ENCODE results near the gene FNDC10.

FNDC10 gene

GRCh38 chr1:1564268-1564667, 35.7 kb downstream of the FNDC10 start:
- H2AFZ ChIP-seq (ENCODE audit: low read depth, low read length, severe bottlenecking) = no peak overlapping the region
- no peaks in the 10 kb centered on the region for H3K9me3 ChIP-seq (ENCODE audit: insufficient read depth, low read length)
- H3K9me2 ChIP-seq (replicated peaks; ENCODE audit: insufficient read depth, low read length) = no peaks in the 10 kb centered on the region
- no peak overlapping the region for H3K4me2 ChIP-seq (ENCODE audit: low read depth, low read length, poor library complexity, severe bottlenecking)
- peaks cover 15% of the 10 kb centered on the region; the same call in 1 of the 2 replicates for H4K20me1 ChIP-seq (ENCODE audit: low read depth, low read length)
- no peak overlapping the region for H3K9ac ChIP-seq (ENCODE audit: low read length)
- H3K79me2 ChIP-seq (ENCODE audit: insufficient read depth, low read length) = peaks cover 49% of the 10 kb centered on the region
- TF ChIP-seq CTCF (IDR thresholded peaks at IDR 0.05; ENCODE audit: insufficient read depth, low read length, poor library complexity, severe bottlenecking) (no peak), EZH2phosphoT487 (conservative IDR thresholded peaks at IDR 0.05; ENCODE audit: low read length) (no peak)
- H3K36me3 ChIP-seq (ENCODE audit: low read length) = no peaks in the 10 kb centered on the region; the same call in 1 of the 2 replicates
- H3K27ac ChIP-seq (ENCODE audit: low read depth, low read length) = no peak overlapping the region
- H3F3A ChIP-seq (ENCODE audit: insufficient read depth) = no peaks in the 10 kb centered on the region
- no peak overlapping the region for H3K4me3 ChIP-seq (ENCODE audit: insufficient read depth, low read length, poor library complexity, severe bottlenecking)
- H3K27me3 ChIP-seq (ENCODE audit: low read length) = no peaks in the 10 kb centered on the region

GRCh38 chr1:1563688-1564087, 36.2 kb downstream of the FNDC10 start:
- H3K9ac ChIP-seq (ENCODE audit: low read length) = no peak overlapping the region
- peaks cover 13% of the 10 kb centered on the region; the same call in 1 of the 2 replicates for H4K20me1 ChIP-seq (ENCODE audit: low read depth, low read length)
- H3K4me2 ChIP-seq (ENCODE audit: low read depth, low read length, poor library complexity, severe bottlenecking) = no peak overlapping the region
- H3K27me3 ChIP-seq (ENCODE audit: low read length) = no peaks in the 10 kb centered on the region
- no peaks in the 10 kb centered on the region for H3K9me3 ChIP-seq (ENCODE audit: insufficient read depth, low read length)
- H3K9me2 ChIP-seq (replicated peaks; ENCODE audit: insufficient read depth, low read length) = no peaks in the 10 kb centered on the region
- peaks cover 43% of the 10 kb centered on the region for H3K79me2 ChIP-seq (ENCODE audit: insufficient read depth, low read length)
- H3F3A ChIP-seq (ENCODE audit: insufficient read depth) = peaks cover under 1% of the 10 kb centered on the region; the same call in 1 of the 2 replicates
- no peak for TF ChIP-seq CTCF (IDR thresholded peaks at IDR 0.05; ENCODE audit: insufficient read depth, low read length, poor library complexity, severe bottlenecking)
- no peak for TF ChIP-seq EZH2phosphoT487 (conservative IDR thresholded peaks at IDR 0.05; ENCODE audit: low read length)
- H2AFZ ChIP-seq (ENCODE audit: low read depth, low read length, severe bottlenecking) = no peak overlapping the region
- H3K36me3 ChIP-seq (ENCODE audit: low read length) = no peaks in the 10 kb centered on the region; the same call in 1 of the 2 replicates
- H3K27ac ChIP-seq (ENCODE audit: low read depth, low read length) = no peak overlapping the region
- no peak overlapping the region for H3K4me3 ChIP-seq (ENCODE audit: insufficient read depth, low read length, poor library complexity, severe bottlenecking)

- no peak overlapping the region for H3K27ac ChIP-seq (ENCODE audit: low read depth, low read length)
- no peak overlapping the region for H3K4me3 ChIP-seq (ENCODE audit: insufficient read depth, low read length, poor library complexity, severe bottlenecking)
- no peak overlapping the region for H3K9ac ChIP-seq (ENCODE audit: low read length)
- no peak overlapping the region for H2AFZ ChIP-seq (ENCODE audit: low read depth, low read length, severe bottlenecking)
- no peaks in the 10 kb centered on the region for H3K27me3 ChIP-seq (ENCODE audit: low read length)
- no peaks in the 10 kb centered on the region; the same call in 1 of the 2 replicates for H3K36me3 ChIP-seq (ENCODE audit: low read length)
- H3F3A ChIP-seq (ENCODE audit: insufficient read depth) = peaks cover 4% of the 10 kb centered on the region; the same call in 1 of the 2 replicates
- H4K20me1 ChIP-seq (ENCODE audit: low read depth, low read length) = peaks cover 13% of the 10 kb centered on the region; the same call in 1 of the 2 replicates
- TF ChIP-seq EZH2phosphoT487 (conservative IDR thresholded peaks at IDR 0.05; ENCODE audit: low read length) (no peak), CTCF (IDR thresholded peaks at IDR 0.05; ENCODE audit: insufficient read depth, low read length, poor library complexity, severe bottlenecking) (no peak)
- H3K9me2 ChIP-seq (replicated peaks; ENCODE audit: insufficient read depth, low read length) = no peaks in the 10 kb centered on the region
- H3K9me3 ChIP-seq (ENCODE audit: insufficient read depth, low read length) = no peaks in the 10 kb centered on the region
- no peak overlapping the region for H3K4me2 ChIP-seq (ENCODE audit: low read depth, low read length, poor library complexity, severe bottlenecking)
- H3K79me2 ChIP-seq (ENCODE audit: insufficient read depth, low read length) = peaks cover 33% of the 10 kb centered on the region
Measured at GRCh38 chr1:1562556-1563195, 37.3 kb downstream of the FNDC10 start.
